SH-SY5Y (cell line): ENCODE measurements around the gene IQCK.

Experiments used
- GATA2 ChIP-seq: IDR thresholded peaks from 2 replicates; pipeline ENCODE4 v1.6.1; 2011; ENCODE audit warnings: mild to moderate bottlenecking, low read depth, low read length
- GATA3 ChIP-seq: IDR thresholded peaks from 2 replicates; pipeline ENCODE4 v1.6.1; 2011; ENCODE audit warnings: low read depth, mild to moderate bottlenecking, low read length, moderate library complexity

GRCh38 chr16:19722981-19723380 is 4.9 kb downstream of the IQCK start:
- TF ChIP-seq GATA3 (no peak), GATA2 (no peak)
